Esophagus squamous epithelium (tissue), 4 donors: ENCODE measurements around the gene PKN1.

Source experiments
- CTCF ChIP-seq, 6 experiments: fragments of 450-650 bp in 4 of 6; fragments of 200-600 bp in 2 of 6; sonication (generic) in 2 of 6; IDR thresholded peaks; one replicate each; pipeline ENCODE4 v1.5.1; 2016 to 2019; ENCODE audit warnings: antibody characterized with exemption in 6 of 6, mild to moderate bottlenecking in 4 of 6, moderate library complexity in 4 of 6
- POLR2A ChIP-seq, 4 donors: fragments of 450-650 bp; IDR thresholded peaks; one replicate each; pipeline ENCODE4 v1.6.1; 2017; ENCODE audit warnings: antibody characterized with exemption in 4 of 4, mild to moderate bottlenecking in 4 of 4, moderate library complexity in 3 of 4

- TF ChIP-seq POLR2A (IDR thresholded peaks at IDR 0.05) (no peak), CTCF (IDR thresholded peaks at IDR 0.05) (no peak)
Observed at GRCh38 chr19:14480700-14481079, 47.6 kb downstream of the PKN1 start.
